Measurements from ENCODE around the gene KLK12.

DNA sequence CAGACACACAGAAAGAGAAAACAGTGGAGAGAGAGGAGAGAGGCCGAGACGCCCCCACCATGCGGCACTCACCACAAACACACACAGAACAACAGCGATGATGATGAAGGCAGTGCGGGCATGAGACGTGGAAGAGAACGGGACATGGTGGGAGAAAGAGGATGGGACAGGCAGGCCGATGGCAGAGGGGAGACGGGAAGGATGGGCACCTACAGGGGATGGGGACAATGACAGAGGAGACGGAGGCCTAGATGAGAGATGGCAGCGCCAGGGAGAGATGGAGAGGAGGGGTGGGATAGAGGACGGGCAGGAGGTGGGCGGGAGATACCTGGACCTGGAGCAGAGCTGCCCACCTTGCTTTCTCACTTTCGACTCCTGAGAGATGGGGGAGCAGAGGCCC, 49.0 kb upstream of the KLK12 start:
- no peak for TF ChIP-seq EZH2phosphoT487 (IDR thresholded peaks at IDR 0.05; ENCODE audit: insufficient read depth, low read depth)
- TF ChIP-seq EZH2 (IDR thresholded peaks at IDR 0.05; ENCODE audit: insufficient read depth, poor library complexity, severe bottlenecking): no peak

Data from GM23248 (cell line).